NCI-H1105 (cell line): ENCODE results near the gene ARPP21.

Experiments
- DNase-seq: peaks from one replicate; lab custom pipeline; 2025; lab: John Stamatoyannopoulos, UW

Gene ARPP21

DNA sequence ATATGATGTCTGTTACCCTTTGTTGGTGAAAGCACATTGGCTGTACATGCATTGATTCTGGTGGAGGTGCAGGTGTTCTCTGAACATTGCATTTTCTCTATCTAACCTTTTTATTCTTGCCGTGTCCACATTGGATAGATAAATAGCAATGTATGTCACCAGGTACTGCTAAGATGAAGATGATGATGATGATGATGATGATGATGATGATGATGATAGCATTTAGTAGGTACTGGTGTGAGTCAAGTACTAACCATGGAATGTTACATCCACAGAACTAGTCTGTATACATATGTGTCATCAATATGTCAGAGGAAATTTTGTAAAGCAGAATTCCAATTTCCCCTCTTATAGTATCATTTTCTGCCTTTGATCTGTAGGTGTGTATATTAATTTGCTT is 36.3 kb downstream of the ARPP21 start:
- DNase-seq: no peak

- DNase-seq: no peak
Measured at GRCh38 chr3:35677797-35678196, 38.5 kb downstream of the ARPP21 start.

GRCh38 chr3:35678643-35679161 is 39.4 kb downstream of the ARPP21 start:
- DNase-seq: no peak

GRCh38 chr3:35679409-35680080 is 40.2 kb downstream of the ARPP21 start:
- DNase-seq: no peak

GRCh38 chr3:35680866-35681650 is 41.7 kb downstream of the ARPP21 start:
- DNase-seq: no peak

DNA sequence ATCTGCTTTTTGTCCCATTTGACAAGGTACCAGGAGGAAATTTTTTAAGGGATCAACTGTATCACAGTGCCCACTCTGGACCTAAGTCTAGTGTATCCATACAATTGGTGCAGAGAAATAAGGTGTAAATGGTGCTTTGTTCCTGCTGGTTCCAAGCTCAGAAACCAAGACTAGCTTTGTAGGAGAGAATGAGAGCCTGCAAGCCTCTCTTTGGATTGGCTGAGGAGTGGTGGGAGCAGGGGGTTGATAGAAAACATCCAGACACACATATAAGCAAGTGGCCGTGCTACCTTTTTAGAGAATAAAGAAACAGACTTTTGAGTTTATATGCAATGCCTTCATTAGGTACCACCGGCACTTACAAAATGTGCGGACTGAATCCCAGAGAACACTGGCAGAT is 45.8 kb downstream of the ARPP21 start:
- DNase-seq: no peak

DNA sequence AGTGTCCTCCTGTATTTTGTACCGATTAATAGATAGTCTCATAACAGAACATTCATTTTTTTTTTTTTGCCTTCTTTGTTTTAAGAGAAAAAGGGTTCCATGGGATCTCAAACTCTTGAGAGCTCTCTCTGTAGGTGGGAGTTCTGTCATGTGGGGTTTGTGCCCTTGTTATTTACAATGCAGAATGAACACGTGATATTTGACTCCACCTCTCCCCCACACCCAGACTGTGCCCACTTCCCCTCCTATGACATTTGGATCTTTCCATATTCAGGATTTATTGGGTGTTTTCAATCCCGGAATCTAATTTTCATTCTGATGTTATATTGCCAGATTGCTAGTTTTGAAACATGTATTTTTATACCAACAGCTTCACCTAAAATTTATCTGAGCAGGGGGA is 49.5 kb downstream of the ARPP21 start:
- DNase-seq: no peak

GRCh38 chr3:35690271-35690670 is 50.9 kb downstream of the ARPP21 start:
- DNase-seq: no peak

- DNase-seq: no peak
Measured at GRCh38 chr3:35705904-35706303, 66.6 kb downstream of the ARPP21 start.

DNA sequence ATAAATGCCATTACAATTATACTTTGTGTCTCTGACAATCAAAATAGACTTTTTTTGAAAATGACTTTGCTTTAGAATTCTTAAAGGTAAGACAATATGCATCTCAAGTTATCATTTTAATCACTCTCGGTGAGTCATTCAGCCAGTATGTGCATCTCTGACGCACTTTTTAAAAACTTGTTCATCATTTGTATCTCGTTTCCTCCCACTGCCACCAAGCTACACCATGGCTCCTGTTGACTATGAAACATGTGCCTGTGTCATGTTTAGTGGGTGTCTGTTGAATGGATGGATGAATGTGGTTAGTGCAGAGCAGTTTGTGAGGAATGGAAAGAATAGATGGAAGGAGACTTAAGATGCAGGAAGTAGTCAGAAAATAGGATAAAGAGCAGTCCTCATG is 68.6 kb downstream of the ARPP21 start:
- no peak for DNase-seq

GRCh38 chr3:35708394-35709271 is 69.3 kb downstream of the ARPP21 start:
- DNase-seq: no peak

GRCh38 chr3:35709691-35710090 is 70.4 kb downstream of the ARPP21 start:
- DNase-seq: no peak

- DNase-seq: no peak
Measured at GRCh38 chr3:35710554-35710953, 71.2 kb downstream of the ARPP21 start.

DNA sequence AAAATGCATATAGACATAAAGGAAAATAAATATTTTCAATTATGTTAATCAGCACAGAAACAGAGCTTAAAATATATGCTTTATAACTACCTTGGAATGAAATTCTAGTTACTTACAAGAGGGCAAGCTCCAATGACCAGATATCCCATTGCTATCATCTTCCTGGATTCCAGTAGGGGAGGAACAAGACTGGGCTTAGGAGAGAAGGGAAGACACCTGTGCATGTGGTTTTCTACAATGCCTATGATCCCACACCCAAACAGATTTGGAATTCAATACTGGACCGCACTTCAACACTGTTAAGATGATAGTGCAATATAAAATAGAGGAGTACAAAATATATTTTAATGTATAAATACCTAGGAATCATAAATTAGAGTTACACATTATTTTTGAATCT is 79.6 kb downstream of the ARPP21 start:
- no peak for DNase-seq

DNA sequence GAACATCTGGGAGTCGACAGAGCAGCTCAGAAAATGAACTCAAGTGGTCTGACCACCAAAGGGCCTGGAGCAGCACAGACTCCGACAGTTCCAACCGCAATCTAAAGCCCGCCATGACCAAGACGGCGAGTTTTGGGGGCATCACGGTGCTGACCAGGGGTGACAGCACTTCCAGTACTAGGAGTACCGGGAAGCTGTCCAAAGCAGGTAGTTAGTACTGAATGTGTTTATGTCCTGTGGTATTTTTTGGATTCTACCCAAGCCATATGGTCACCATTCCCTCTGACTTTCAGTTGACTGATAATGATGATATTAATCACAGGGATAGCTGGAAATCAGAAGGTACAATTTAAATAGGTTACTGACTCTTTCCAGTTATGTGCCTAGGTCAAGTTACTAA is 82.3 kb downstream of the ARPP21 start:
- DNase-seq: no peak

DNA sequence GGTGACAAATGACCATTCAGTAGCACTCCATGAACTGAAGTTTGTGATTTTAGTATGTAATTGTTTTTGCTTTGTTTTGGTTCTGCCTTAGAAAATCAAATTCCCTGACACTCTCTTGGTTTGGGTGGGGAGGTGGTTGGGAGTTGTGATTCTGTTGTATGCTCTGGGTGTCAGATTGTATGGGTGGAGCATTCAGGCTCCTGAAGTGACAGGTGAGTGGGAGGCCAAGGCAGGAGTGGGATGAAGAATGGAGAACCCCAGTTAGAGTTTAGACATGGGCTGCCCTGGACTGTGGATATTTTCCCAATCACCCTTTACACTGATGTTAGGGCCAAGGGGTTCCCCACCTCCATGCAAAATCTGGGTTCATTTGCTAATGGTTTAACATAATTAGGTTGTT is 83.6 kb downstream of the ARPP21 start:
- no peak for DNase-seq

DNA sequence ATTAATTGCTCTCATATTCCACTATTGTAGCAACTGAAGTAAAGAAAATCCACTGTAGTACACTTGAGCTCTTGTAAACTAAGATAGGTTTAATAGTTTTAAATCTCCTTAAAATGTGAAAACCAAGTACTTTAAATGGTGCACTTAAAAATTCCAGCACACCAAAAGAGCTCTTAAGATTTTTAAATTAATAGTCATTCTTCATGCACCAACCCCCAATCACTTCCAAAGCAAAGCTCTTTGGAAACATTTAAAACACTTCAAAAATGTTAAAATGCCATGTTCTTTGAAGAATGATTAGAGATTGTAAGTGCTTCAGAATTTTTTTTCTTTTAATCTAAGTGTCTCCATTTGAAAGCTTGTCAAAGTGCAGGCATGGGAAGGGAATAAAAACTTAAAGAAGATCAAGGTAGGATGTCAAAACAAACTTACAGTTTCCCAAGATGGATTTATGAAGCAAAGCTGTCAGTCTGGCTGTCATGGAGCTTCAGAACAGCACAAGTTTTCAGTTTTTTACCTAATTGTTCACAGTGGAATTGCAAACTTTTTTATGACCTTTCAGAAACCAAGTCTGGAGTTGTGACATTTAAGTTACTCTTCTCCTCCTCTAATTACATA is 84.3 kb downstream of the ARPP21 start:
- no peak for DNase-seq

- DNase-seq: no peak
Measured at GRCh38 chr3:35724106-35724505, 84.8 kb downstream of the ARPP21 start.

DNA sequence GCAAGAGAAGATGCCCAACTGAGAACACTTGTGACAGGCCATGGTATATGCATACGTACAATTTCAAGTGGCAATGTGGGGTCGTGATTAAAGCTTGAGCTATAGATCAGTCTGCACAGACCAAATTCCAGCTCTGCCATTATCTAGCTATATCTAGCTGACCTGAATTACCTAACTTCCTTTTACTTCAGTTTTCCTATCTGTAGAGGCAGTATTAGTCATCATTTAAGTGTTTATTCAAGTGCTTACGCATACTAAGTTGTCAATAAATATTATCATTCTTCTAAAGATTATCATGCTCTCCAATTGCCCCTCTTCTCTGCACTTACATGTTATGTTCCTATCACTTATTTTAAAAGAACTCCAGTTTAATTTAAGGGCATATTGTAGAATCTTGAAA is 87.9 kb downstream of the ARPP21 start:
- DNase-seq: no peak

DNA sequence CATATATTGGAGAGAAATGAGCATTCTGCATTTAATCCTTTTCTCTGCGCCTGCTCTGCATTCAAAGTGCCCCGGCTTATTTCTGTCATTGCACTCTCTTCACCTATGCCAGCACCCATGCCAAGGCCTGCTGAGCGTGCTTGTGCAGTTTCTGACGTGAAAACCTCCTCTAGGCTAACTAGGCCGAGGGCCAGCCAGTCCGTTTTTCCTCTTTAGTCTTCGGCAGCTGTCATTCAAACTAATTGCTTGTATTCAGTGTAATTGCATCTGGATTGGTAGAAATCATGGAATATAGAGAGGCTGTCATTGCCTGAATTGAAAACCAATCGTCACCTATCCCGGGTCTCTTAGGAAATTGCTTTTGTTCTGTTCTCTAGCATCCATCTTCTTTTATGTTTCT is 94.0 kb downstream of the ARPP21 start:
- peak; percentile 78 for DNase-seq

DNA sequence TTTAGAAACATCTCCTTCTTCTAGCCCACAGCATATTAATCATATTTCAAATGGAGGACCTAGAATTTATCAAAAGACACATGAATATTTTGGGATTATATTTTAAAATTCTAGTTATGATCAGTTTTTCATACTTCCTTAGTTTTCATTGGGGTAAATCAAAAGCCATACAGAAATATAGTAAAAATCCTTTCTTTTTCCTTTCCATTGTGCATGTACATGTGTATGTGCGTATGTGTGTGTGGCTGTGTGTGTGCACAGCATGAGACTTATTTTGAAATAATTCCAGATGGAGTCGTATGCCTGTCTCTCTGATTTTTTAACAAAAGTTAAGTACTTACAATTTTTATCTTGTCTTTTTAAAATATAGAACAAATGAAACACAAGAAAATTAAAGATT is 94.5 kb downstream of the ARPP21 start:
- no peak for DNase-seq

DNA sequence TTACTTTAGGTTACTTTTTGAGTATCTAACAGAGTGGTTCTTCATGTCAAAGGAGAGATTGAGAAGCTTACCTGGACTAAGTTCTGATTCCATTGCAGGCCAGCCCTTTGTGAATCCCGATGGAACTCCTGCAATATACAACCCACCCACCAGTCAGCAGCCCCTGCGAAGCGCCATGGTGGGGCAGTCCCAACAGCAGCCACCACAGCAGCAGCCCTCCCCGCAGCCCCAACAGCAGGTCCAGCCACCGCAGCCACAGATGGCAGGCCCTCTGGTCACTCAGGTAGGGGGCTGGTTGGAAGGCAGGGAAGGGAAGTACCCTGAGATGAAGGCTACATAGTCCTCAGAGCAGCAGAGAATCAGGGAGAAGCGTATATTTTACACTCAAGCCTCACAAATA is 97.8 kb downstream of the ARPP21 start:
- DNase-seq: no peak
